GM18519 (cell line): ENCODE data around the gene LSM7.
"Not testable (repeated sequence)": the region's sequence is repeated elsewhere in the genome, so short reads cannot be mapped to it uniquely, and the experiment has no call there.

Source experiments
- ATAC-seq: cut with Tn5 transposase; IDR thresholded peaks from one replicate; pipeline ENCODE4 v1.9.1; 2021; ENCODE audit warnings: mild to moderate bottlenecking, moderate library complexity; ENCODE audit not compliant: unreplicated experiment, low FRiP score

LSM7 gene

DNA sequence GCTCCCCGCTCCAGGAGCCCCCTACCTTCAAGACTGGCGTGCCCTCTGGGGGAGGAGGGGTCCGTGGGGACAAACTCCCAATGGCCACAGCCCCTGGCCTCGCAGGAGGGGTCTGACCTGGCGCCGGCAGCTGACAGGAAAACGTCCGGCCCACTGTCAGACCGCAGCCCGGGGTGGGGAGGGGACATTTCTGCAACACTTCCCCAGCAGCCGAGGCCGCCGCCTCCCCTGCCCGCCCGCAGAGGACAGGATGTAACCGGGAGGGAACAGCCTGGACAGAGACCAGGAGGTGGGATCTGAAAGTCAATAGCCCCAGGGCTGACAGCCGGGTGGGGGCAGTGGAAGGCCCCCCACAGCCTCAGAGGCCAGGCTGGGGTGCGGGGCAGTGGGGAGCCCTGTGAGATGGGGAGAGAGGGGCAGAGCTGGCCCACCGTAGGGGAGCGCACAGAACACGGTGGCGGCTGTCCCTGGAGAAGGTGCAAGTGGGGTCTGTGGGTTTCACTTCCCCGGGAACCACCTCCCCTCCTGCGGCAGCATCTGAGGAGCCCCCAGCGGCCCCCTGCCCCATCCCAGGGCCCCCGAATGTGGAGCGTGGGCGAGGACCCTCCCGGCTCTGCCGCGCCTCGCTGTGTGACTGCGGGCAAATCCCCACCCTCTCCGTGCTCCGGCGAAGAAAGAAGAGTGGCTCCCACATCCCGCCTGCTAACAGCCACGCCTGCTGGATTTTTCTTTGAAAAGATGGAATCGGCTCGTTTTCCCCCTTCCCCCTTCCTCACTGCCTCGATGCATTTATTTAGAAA, 46.1 kb downstream of the LSM7 start, which contains the start of gene PEAK3:
PEAK3 (minus strand) TSS at position 114 of the 800 bp plus-strand sequence. CDS start 1,244 bp downstream, outside the sequence.
- ATAC-seq: no peak

DNA sequence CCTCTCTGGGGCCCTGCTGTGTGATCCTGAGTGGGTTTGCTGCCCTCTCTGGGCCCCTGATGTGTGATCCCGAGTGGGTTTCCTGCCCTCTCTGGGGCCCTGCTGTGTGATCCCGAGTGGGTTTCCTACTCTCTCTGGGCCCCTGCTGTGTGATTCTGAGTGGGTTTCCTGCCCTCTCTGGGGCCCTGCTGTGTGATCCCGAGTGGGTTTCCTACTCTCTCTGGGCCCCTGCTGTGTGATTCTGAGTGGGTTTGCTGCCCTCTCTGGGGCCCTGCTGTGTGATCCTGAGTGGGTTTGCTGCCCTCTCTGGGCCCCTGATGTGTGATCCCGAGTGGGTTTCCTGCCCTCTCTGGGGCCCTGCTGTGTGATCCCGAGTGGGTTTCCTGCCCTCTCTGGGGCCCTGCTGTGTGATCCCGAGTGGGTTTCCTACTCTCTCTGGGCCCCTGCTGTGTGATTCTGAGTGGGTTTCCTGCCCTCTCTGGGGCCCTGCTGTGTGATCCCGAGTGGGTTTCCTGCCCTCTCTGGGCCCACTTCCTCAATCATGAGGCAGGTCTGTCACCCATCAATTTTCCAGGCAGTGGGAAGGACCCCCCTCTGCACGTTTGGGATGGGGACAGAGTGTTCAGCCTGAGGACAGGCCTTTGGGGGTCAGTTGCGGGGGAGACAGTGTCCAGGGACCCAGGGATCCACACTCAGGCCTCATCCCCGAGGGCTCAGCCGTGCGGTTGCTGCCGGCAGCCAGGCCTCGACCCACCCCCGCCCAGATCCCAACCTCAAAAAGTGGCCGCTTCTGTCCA, 46.9 kb downstream of the LSM7 start:
- not testable (repeated sequence) for ATAC-seq

DNA sequence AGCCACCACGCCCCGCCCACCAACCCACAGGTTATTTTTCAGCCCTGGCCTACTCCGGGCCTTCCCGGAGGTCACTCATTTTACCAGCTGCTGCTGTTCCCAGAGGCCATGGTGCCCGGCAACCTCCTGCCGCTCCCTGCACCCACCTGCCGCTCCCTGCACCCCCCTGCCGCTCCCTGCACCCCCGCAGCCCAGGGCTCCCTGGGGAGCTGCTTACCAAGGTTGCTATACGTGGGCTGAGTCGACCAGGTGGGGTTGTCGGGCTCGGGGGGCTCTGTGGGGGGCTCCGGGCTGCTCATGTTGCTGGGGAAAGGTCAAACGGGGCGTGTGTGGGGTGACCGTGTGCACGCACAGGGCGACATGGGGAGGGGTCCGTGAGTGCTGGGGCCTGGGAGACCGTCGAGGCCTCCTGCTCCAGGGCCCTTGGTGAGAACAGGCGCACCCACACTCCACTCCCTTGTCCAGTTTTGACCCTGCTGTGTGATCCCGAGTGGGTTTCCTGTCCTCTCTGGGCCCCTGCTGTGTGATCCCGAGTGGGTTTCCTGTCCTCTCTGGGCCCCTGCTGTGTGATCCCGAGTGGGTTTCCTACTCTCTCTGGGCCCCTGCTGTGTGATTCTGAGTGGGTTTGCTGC, 47.6 kb downstream of the LSM7 start:
- no peak for ATAC-seq

DNA sequence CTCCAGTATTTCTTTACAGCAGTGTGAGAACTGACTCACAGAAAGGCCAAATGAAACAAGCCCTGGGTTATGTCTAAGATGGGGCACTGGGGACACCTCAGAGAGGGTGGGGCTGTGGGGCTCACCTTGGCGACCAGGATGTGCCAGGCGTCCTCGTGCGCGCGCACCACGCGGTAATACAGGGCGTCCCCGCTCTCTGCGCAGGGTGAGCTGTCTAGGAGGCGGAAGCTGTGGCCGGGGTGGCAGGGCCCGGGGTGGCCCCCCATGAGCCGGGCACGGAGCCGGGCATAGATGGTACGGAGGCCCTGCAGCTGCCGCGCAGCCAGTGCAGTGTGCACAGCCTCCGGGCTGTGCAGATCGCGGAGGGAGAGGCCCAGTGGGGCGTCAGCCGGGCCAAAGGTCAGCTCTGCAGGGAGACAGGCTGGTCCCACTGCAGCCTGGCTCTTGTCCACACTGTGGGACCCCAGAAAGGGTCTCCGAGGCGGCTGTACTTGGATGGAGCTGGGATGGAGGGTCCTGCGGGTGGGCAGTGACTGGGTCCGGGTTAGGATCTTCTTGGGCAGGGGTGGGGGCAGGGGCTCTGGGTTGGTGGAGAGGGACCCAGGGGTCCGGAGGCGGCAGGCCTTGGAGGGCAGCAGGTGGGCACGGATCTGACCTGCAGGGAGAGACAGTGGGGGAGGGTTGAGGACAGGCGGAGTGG, 49.8 kb downstream of the LSM7 start:
- no peak for ATAC-seq

DNA sequence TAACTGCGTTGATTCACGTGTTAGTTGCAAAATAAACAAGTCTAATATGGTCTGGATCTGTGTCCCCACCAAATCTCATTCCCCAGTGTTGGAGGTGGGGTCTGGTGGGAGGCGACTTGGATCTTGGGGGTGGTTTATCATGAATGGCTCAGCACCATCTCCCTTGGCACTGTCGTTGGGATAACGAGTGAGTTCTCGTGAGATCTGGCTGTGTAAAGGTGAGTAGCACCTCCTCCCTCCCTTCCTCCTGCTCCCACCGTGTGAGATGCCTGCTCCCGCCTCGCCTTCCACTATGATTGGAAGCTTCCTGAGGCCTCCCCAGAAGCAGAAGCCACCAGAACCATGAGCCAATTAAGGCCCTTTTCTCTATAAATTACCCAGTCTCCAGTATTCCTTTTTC, 51.2 kb downstream of the LSM7 start:
- ATAC-seq: no peak

DNA sequence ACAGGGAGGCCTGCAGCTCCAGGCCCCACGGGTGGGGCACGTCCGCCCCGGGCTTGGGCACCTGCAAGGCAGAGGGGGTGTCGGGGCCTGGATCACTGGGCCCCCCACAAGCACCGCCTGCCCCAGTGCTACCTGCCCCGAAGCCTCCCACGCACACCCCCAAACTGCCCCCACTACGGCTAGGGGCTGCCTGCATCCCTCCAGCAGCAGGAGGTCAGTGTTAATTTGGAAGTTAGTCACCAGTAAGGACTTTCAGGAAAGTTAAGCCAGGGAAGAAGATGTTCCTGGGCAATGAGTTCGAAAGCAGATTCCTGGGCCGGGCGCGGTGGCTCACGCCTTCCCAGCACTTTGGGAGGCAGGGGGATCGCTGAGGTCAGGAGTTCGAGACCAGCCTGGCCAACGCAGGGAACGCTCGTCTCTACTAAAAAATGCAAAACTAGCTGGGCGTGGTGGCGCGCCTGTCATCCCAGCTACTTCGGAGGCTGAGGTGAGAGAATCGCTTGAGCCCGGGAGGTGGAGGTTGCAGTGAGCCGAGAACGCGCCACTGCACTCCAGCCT, 51.9 kb downstream of the LSM7 start:
- ATAC-seq: no peak

DNA sequence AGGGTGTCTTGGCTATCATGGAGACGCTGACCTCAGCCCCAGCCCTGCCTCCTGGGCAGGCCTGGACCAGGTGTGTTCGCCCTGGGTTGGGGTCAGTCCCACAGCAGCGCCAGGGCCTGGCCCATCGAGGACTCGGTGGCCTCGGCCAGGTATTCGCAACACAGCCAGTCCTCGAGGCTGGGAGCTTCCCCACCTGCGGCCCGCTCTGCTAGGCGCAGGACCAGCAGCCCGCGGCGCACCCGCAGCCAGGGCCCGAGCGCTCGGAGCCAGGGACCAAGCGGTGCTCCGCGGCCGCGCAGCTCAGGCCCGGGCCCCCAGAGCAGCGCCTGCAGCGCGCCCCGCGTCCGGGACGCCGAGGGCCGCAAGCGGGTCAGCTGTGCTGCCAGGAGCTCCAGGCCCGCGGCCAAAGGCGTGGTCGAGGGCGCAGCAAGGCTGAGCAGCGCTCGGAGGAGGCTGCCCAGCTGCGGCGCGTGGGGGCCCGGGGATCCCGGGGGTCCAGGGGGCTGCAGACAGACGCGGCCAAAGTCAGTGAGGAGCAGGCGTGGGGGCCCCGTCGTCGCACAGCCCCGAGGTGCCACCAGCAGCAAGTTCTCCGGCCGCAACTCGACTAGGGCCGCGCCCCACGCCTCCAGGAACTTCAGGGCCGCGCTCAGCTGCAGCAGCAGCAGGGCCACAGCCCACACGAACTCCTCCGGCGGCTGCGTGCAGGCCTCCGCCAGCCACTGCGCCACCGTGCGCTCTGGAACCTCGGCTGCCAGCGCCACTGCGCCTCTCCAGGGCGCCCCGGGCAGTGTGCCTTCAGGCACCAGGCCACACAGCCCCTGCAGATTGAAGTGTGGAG, 52.6 kb downstream of the LSM7 start:
- no peak for ATAC-seq

DNA sequence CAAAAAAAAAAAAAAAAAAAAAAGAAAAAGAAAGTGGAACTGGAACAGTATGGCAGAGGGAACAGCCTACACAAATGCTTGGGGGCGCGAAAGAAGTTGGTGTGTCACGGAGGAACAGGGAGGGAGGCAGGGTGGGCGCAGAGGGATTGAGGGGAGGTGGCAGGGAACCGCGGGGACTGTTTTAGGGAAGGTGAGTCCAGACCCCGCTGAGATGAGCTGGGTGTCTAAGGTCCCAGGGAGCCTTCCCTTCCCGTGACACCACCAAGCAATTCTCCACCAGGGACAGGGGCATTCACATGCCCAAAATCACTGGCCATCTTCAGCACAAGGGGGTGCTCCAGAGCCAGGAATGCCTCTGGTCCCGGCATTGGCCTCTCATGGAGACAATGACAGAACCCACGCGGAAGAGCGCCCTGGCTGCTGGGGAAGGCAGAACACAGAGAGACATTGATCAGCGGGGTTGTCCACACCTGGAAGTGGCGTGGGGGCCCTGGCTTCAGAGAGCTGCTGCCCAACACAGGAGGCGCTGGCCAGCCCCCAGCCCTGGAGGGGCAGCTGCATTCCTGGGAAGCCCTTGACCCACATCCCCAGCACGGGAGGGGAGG, 53.4 kb downstream of the LSM7 start:
- ATAC-seq: no peak

DNA sequence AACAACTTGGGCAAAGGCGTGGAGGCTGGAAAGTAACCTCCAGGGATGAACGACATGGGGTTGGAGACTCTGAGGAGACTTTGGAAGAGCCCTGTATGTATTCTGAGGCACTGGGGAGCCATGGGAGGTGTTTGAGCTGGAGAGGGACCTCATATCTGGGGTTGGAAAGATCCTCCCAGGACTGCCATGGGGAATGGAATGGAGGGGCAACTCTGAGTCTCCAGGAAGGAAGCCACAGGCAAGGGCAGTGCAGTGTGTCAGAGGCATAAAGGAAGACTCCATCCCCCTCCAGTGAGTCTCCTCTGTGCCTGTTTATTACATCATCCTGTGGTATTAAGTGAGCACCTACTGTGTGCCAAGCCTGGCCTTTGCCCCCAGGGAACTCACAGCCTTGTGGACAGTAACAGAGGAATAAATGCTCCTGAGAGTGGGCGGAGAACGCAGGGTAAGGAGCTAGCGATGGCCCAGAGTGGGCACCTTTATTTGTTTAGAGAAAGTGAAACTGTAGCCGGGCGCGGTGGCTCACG, 54.1 kb downstream of the LSM7 start:
- ATAC-seq: no peak

DNA sequence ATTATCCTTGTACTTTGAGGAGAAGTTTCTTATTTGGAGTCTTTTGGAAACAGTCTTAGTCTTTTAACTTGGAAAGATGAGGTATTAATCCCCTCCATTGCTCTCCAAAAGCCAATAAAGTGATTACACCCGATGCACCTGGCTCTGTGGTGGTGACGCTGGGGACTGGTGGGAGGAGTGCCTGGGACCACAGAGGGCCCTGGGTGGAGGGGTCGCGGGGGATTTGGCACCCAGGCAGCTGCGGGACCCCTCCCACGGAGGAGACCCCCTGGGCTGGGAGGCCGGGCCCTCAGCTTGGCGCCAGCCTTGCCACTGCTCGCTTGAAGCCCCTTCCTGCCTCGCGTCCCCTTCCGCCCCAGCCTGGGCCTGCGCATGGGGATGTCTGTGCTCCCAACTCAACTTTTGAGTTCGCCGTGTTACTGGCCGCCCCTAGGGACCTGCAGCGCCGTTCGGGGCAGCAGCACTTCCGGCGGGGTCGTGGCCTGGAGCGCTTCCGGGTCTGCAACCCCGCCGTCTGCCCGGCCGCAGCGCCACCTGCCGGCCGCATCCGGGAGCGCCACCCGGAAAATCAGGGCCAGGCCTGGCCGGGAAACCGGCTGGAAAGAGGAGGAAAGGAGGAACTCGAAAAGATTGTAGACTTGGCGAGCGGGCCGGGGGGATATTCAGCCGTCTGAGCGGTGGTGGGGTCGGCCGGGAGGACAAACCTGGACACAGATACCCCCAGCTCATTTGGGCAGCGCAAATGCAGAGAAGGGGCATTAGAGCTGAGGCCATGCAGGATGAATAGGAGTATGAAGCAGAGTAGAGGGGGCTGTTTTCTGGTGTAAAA, 54.8 kb downstream of the LSM7 start:
- no peak for ATAC-seq
